ENCODE data around the gene XPNPEP3. TPM values are rescaled to one million over a fixed set of nuclear protein-coding genes. Genes with fewer than 3 reads are reported as not detected.
A peak's percentile ranks its signal among the peaks of the same experiment; 100 is the strongest.

Gene XPNPEP3
- total RNA-seq, 1 experiment from 2014 or later = 33.1 TPM

GRCh38 chr22:40817737-40818136 is 39.2 kb upstream of the XPNPEP3 start:
- no peaks in the 10 kb centered on the region for H3K27me3 Mint-ChIP-seq (ENCODE audit: insufficient read depth, unreplicated experiment)
- H3K27ac Mint-ChIP-seq (ENCODE audit: low read depth, unreplicated experiment) = peak overlapping the region; percentile 94
- no peak for TF ChIP-seq CTCF (IDR thresholded peaks at IDR 0.05; ENCODE audit: unreplicated experiment)
- peak overlapping the region; percentile 95 for H3K4me3 Mint-ChIP-seq (ENCODE audit: unreplicated experiment)
- peaks cover 17% of the 10 kb centered on the region for H3K36me3 Mint-ChIP-seq (ENCODE audit: insufficient read depth, unreplicated experiment)
- H3K9me3 Mint-ChIP-seq (ENCODE audit: unreplicated experiment) = no peaks in the 10 kb centered on the region
- peaks cover 16% of the 10 kb centered on the region for H3K4me1 Mint-ChIP-seq (ENCODE audit: insufficient read depth, unreplicated experiment)
- ChIA-PET CTCF (interaction anchor here (0.8 to 1.2 kb wide), 2 partner anchors 19 to 30 kb away, joined by 3 to 4 read pairs; no protein-coding TSS in a partner anchor), POLR2A (interaction anchor here (0.5 to 6.6 kb wide), 4 partner anchors 17 to 210 kb away, joined by 3 to 58 read pairs (median 4); partner anchors contain the start of genes ST13 and XPNPEP3)
- intact Hi-C loops (cut with micrococcal nuclease) = no loop called here
- DNase-seq (ENCODE audit: unreplicated experiment) = no peak
- no TSS peak for BruUV-seq (replicated peaks)

GRCh38 chr22:40818192-40818746 is 38.7 kb upstream of the XPNPEP3 start:
- CTCF ChIA-PET = interaction anchor here (0.6 to 1.6 kb wide), 7 partner anchors 9 to 336 kb away, joined by 3 to 7 read pairs (median 3); no protein-coding TSS in a partner anchor
- peak overlapping the region; percentile 94 for H3K27ac Mint-ChIP-seq (ENCODE audit: low read depth, unreplicated experiment)
- POLR2A ChIA-PET = interaction anchor here (0.5 to 6.6 kb wide), 7 partner anchors 9 to 285 kb away, joined by 3 to 58 read pairs (median 4); partner anchors contain the start of genes ST13 and XPNPEP3
- H3K4me3 Mint-ChIP-seq (ENCODE audit: unreplicated experiment) = peak overlapping the region; percentile 95
- H3K9me3 Mint-ChIP-seq (ENCODE audit: unreplicated experiment) = no peaks in the 10 kb centered on the region
- H3K27me3 Mint-ChIP-seq (ENCODE audit: insufficient read depth, unreplicated experiment) = no peaks in the 10 kb centered on the region
- H3K36me3 Mint-ChIP-seq (ENCODE audit: insufficient read depth, unreplicated experiment) = peaks cover 18% of the 10 kb centered on the region
- H3K4me1 Mint-ChIP-seq (ENCODE audit: insufficient read depth, unreplicated experiment) = peaks cover 16% of the 10 kb centered on the region
- no peak for TF ChIP-seq CTCF (IDR thresholded peaks at IDR 0.05; ENCODE audit: unreplicated experiment)
- BruUV-seq (replicated peaks) = TSS peak; percentile 36
- no peak for DNase-seq (ENCODE audit: unreplicated experiment)
- intact Hi-C loops (cut with micrococcal nuclease) = no loop called here

- peak; percentile 25 for TF ChIP-seq CTCF (IDR thresholded peaks at IDR 0.05; ENCODE audit: unreplicated experiment)
- no peaks in the 10 kb centered on the region for H3K9me3 Mint-ChIP-seq (ENCODE audit: unreplicated experiment)
- peaks cover 22% of the 10 kb centered on the region for H3K36me3 Mint-ChIP-seq (ENCODE audit: insufficient read depth, unreplicated experiment)
- BruUV-seq (replicated peaks) = no TSS peak
- H3K4me1 Mint-ChIP-seq (ENCODE audit: insufficient read depth, unreplicated experiment) = peaks cover 16% of the 10 kb centered on the region
- ChIA-PET CTCF (interaction anchor here (0.6 to 1.6 kb wide), 9 partner anchors 9 to 640 kb away, joined by 3 to 7 read pairs (median 3); partner anchors contain the start of gene ST13), POLR2A (interaction anchor here (0.6 to 6.6 kb wide), 14 partner anchors 9 to 1998 kb away, joined by 3 to 58 read pairs (median 3); partner anchors contain the start of genes ST13 and XPNPEP3)
- intact Hi-C loops (cut with micrococcal nuclease) = no loop called here
- no peaks in the 10 kb centered on the region for H3K27me3 Mint-ChIP-seq (ENCODE audit: insufficient read depth, unreplicated experiment)
- peak; percentile 90 for DNase-seq (ENCODE audit: unreplicated experiment)
- peak within 1 kb of the TSS; percentile 94 for H3K27ac Mint-ChIP-seq (ENCODE audit: low read depth, unreplicated experiment)
- H3K4me3 Mint-ChIP-seq (ENCODE audit: unreplicated experiment) = peak within 1 kb of the TSS; percentile 95
These were observed 38.0 kb upstream of the XPNPEP3 start, which contains the start of gene SLC25A17 for GRCh38 chr22:40818747-40819598. Gene SLC25A17, minus strand, starts transcription at chr22:40819346. Its CDS starts 98 bp downstream, at chr22:40819248.
